ENCODE measurements around the gene MACROD2.

- no peak for TF ChIP-seq CTCF (IDR thresholded peaks at IDR 0.05)
- TF ChIP-seq POLR2A (IDR thresholded peaks at IDR 0.05) = no peak
- no peak for TF ChIP-seq EP300 (IDR thresholded peaks at IDR 0.05)
Observed at GRCh38 chr20:14637441-14637840, 642.1 kb downstream of the MACROD2 start.

Data from tibial nerve (tissue), 4 donors.